GM19372 (cell line): Measurements from ENCODE around the gene PIK3AP1.
"Not testable (repeated sequence)": the region's sequence is repeated elsewhere in the genome, so short reads cannot be mapped to it uniquely, and the experiment has no call there.

Experiments used
- ATAC-seq: cut with Tn5 transposase; IDR thresholded peaks from one replicate; pipeline ENCODE4 v1.9.1; 2021; ENCODE audit warnings: mild to moderate bottlenecking, low read depth, moderate library complexity; ENCODE audit not compliant: unreplicated experiment

The PIK3AP1 gene

DNA sequence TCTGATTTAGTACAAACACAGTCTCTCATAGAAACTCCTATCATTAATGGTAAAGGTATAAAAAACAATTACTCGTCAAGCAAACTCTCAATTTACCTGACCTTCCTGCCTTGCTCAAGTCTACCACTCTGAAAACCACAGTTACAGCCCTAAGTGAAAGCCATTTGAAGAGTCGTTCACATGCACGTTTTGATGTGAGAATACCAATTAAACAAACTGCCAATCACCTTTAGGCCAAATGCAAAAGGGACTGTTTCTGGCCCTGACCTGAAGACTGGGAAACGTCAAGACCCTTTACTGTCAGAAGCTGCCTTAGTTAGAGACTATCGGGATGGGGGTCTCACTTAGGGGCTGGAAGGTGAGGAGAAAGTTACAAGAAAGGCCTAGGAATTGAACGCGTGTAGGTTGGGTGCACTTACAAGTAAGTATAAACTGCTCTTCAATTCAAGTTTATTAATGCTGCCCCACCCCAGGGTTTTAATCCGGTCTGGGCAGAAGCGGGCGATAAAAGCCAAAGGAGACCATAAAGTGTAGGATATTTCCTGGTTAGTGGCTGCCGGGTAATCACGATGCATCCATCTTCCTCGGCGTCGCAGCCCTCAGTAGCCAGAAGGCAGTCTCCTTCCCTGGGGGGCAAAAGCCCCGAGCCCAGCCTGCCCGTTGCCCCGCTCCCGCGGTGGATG, 134.4 kb downstream of the PIK3AP1 start:
- no peak for ATAC-seq

DNA sequence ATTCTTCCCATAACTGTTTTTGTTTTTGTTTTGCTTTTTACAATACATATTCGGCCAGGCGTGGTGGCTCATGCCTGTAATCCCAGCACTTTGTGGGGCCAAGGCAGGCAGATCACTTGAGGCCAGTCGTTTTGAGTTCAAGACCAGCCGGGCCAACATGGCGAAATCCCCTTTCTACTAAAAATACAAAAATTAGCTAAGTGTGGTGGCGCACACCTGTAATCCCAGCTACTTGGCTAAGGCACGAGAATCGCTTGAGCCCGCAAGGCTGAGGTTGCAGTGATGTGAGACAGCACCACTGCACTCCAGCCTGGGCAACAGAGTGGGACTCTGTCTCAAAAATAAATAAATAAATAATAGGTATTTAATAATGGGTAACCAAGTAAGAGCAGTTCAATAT, 135.8 kb downstream of the PIK3AP1 start:
- no peak for ATAC-seq

DNA sequence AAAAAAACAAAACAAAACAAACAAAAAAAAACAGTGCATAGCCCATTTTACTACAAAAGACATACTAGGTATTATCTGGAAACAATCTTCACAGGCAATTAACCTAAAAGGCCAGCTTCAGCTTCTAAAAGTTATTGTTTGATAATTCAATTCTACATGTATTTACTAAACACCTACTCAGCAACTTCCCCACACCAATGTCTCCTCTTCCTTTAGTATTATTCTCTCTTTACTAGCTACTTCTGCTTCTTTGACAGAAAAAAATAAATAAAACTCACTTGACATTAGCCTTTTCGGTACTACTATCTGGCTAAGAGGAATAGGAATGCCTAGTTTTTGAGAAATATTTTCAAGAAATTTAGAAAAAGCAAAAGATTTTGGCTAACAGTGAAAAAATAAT, 136.3 kb downstream of the PIK3AP1 start:
- ATAC-seq: no peak

DNA sequence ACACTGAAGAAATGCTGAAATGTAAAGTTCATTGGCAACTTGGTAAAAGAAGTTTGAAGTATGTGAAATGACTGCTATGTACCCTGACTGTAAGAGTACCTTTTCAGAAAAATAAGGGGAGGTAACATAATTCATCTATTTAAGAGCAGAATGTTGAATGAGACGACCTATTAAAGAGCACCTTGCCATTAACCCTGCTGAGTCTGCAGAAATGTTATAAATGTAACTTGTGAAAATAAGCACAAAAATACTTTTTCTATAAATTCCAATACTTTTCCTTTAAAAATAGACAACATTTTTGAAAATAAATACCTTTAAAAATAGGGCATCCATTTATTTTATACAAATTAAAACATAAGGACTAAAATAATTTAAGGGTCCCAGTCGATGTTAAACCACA, 141.2 kb downstream of the PIK3AP1 start:
- no peak for ATAC-seq

DNA sequence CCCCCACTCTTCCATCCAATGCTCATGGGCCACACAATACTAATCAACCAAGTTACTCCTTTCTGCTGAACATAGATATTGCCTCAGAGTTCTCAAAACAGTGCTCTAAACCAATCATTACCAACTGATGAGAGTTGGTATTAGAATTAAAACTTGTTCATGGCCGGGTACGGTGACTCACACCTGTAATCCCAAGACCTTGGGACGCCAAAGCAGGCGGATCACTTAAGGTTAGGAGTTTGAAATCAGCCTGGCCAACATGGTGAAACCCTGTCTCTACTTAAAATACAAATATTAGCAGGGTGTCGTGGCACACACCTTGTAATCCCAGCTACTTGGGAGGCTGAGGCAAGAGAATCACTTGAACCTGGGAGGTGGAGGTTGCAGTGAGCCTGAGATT, 141.7 kb downstream of the PIK3AP1 start:
- ATAC-seq: no peak

DNA sequence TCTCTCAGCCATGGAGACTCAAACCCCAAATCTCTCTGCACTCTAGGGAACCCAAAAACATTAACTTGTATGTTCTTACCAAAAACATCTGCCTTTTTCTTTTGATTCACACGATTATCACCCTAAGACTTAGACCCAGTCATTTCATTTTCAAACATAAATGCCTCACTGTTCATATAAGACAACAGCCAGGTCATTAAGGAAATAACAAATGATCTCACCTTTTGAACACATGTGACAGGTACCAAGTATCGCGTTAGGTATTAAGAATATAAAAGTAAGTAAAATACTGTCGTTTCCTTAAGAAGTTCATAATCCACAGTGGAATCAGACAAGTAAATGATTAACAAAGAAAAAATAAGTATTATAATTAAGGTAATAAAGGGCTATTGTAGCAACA, 142.3 kb downstream of the PIK3AP1 start:
- ATAC-seq: no peak

DNA sequence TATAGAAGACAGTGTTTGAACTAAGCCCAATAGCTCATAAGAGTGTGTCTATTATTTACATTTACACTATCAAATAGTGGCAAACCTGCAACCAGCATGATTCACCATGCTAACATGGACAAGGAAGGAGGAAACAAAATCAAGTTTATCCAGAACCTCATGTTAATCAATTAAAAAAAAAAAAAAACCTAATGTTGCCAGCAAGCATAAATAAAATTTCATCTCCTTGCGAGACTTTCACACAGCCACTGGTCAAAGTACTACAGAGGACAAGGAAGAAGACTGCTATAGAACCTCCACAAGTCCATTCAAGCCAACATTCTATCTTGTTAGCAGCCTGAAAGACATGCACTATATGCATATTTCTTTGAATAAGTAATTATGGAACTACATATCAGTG, 143.2 kb downstream of the PIK3AP1 start:
- ATAC-seq: no peak

DNA sequence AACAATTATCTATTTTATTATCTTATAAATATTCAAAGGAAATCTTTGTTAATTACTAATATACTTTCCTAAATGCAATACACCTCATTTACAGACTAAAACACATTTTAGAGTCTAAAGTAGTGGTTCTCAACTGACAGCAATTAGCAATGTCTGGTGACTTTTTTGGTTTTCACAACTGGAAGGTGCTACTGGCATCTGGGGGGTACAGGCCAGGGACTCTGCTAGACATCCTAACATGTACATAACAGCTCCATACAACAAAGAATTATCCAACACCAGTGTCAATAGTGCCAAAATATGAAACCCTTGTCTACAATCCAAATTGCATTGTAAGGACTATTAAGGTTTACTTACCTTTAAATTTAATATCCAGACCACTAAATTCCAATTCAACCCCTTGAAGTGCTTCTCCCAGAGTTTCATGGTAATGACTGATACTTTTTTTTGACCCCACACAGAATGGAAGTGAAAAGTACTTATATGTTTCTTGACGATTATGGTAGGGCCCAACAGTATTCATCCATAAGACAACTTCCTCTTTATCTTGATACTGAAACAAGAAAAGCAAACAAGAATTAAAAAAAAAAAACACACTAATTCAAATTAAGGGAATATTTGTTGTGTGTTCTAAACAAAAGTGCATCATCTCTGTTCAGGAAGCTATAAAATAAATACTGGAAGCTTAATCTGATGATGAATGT, 143.9 kb downstream of the PIK3AP1 start:
- ATAC-seq: no peak

DNA sequence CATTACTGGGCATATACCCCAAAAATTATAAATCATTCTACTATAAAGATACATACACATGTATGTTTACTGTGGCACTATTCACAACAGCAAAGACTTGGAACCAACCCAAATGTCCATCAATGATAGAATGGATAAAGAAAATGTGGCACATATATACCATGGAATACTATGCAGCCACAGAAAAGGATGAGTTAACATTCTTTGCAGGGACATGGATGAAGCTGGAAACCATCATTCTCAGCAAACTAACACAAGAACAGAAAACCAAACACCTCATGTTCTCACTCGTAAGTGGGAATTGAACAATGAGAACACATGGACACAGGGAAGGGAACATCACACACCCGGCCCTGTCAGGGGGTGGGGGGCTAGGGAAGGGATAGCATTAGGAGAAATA, 145.8 kb downstream of the PIK3AP1 start:
- ATAC-seq: not testable (repeated sequence)

DNA sequence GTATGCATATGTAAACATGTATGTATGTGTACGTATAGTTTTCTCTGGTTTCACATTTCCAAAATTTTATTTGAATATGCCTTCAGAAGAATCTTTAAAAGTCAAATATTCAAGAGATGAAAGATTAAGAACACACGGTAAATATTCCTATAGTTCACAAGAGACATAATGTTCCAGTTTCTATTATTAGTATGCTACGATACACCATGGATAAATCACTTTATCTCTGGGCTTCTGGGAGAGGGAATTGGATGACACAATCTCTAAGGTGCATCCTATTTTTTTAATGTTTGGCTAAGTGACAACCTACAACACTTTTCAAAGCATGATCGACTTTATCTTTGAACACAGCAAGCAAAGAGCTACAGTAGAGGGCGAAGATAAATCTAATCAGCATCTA, 147.3 kb downstream of the PIK3AP1 start:
- no peak for ATAC-seq

DNA sequence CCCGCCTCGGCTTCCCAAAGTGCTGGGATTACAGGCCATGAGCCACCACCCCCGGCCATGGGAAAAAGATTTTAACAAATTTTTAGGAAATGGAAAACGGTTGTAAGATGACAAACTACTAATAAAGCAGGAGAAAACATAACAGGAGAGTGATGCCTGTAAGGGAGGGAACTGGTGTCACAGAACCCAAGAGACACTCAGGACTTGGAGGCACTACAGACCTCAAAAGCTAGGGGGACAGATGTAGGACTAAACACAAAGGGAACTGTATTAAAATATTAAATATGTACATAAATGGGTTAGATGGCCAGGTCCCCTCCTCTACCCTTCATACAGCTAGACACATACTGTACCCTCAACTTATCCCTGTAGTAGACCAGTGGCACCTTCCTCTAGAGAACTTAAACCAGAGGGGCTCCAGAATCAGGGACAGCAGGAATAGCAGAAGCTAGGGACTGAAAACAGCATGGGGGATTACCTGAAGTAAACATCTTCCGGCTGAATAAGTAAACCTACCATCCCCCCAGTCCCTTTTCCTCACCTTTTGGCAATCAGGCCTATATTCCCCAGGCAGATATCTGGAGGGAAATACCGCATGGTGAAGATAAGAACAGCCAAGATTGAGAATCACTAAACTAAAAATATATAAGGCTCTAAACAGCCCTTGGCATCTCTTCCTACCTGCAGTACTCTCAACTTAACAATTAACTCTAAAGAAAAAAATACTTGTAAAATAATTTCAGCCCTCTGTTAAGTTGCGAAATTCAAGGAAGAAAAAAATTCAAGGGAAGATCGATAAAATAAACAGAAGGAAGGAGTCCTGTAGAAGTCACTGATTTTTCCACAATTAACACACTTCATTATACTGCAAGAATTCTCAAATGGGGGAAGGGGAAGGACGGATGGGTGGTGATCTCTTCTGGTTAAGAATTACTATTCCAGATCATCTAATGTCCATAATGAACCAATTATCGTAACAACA, 149.0 kb downstream of the PIK3AP1 start:
- ATAC-seq: no peak

DNA sequence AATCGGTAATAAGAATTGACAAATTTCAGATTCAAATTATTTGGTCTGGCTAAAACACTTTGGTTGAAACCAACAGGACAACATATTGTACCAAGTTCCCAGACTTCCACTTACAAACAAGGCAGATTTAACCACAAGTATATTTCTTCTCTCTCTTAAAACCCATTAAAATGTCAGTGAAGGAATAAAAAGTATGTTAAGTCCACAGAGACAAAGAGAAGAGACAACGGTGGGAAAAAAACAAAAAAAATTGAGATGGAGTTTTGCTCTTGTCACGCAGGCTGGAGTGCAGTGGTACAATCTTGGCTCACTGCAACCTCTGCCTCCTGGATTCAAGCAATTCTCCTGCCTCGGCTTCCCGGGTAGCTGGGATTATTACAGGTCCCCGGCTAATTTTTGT, 149.8 kb downstream of the PIK3AP1 start:
- no peak for ATAC-seq

DNA sequence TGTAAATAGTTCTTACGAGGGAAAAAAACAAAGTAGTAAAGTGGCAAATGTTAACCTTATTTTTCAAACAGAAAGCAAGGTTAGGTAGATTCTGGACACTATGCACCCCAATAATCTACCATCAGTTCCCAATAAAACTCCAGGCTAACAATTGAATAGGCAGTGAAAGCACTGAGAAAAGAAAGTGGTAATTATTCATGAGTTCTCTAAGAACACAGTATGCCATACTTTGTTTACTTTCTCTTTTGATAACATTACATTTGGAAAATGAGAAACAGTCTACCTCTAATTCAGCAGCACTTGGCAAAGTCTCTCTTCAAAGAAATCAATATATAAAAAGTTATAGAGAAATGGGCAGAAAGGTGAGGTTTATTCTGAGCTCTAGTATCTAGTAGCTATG, 151.9 kb downstream of the PIK3AP1 start:
- no peak for ATAC-seq

DNA sequence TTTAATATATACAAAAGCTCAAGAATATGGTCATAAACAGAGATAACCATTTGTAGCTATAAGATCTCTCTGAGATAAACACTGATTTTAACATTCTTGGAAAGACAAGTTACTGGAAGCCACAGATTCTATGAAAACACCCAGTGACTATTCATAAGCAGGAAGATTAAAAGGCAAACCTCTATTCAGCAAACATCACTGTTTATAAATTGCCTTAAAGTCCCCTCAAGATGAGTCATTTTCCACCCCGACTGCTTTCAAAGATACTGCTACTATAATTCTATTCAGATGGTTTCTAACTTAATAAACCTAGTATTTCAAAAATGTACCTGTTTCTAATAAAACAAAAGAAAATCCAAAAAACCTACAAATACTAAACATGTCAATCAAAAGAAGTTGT, 154.5 kb downstream of the PIK3AP1 start:
- ATAC-seq: no peak

DNA sequence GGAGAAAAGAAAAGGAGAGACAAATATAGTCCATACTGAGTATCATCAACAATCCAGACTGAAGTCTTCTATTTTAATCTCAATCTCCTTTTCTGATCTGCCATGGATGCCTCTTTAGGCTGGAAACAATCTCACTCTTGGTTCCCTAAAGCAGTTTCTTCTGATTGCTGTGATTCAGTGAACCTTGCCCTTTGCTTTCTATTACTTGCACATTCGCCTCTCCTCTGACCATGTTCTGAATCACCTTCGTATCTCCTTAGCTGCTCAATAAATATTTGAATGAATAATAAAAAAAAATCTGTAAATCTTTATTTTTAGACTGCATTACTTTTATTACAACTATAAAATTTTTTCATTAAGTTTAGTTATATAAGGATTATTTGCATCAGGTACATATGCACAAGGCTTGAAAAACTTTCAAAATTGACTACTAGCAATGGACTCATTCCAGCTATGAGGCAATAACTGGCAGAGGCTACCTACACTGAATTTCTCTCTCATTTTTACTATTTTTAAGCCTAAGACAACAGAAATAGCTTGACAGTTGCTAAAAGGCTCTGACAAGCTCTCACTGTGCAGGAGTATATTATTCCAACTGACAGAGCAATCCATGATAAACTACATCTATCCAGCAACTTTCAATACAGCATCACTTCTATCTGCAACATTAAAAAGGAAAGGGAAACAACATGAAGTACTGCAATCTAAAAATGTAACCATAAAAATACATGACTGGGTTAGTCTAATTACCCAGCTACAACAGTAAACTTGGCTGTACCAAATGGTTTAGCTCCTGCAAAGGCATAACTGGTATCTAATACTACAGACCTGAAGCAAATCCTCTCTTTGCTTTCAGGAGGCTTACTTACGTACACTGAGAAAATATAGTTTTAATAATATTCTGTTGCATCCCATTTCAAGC, 159.1 kb downstream of the PIK3AP1 start:
- ATAC-seq: no peak

DNA sequence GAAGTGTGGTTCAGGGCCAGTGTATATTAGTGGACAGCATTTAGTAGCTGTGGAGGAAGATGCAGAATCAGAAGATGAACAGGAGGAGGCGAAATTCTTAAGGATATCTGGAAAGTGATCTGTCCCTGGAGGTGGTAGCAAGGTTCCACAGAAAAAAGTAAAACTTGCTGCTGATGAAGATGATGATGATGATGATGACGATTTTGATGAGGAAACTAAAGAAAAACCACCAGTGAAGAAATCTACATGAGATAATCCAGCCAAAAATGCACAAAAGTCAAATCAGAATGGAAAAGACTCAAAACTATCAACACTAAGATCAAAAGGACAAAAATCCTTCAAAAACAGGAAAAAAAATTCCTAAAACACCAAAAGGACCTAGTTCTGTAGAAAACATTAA, 159.8 kb downstream of the PIK3AP1 start:
- no peak for ATAC-seq

DNA sequence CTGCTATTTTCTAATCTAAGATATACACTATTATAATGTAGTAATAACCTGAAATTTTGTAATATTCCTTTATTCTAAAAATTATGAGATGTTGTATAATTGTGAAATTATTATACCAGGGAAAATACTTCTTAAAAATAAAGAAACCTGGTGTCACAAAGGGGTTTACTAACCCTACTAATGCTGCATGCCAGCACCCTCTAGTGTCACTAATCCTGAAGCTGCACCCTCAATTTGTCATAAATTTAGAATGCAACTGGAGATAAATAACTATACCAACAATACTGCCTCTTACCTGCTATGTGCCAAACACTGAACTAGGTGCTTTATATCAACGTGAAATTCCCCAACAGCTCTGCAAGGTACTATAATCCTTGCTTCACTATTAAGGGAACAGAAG, 164.3 kb downstream of the PIK3AP1 start:
- no peak for ATAC-seq

DNA sequence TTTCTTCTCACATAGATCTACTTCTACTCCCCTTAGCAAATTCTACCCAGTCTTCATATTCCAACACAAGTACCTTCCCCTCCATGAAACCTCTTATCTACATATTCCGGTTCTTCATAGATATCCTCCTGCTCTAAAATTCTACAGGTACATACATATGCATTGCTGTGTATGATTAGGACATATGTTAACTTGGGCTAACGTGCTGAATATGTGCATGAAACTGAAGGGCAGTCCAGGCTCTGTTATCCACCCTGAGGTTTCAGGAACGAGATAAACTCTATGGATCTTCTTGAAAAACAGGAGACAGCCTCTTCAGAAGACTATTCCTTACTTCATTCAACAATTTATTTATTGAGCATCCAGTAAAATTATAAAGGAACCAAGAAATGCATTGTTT, 165.0 kb downstream of the PIK3AP1 start:
- ATAC-seq: no peak

DNA sequence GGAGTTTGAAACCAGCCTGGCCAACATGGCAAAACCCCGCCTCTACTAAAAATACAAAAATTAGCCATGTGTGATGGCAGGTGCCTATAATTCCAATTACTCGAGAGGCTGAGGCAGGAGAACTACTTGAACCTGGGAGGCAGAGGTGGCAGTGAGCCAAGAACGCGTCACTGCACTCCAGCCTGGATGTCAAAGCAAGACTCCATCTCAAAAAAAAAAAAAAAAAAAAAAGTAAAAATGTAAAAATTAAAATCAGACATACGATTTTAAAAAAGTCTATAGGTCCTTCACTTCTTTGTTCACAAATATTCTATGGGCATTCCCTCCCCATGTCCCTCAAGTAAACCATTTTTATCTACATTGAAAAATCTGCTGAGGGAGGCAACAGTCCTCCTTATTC, 171.7 kb downstream of the PIK3AP1 start:
- ATAC-seq: no peak

DNA sequence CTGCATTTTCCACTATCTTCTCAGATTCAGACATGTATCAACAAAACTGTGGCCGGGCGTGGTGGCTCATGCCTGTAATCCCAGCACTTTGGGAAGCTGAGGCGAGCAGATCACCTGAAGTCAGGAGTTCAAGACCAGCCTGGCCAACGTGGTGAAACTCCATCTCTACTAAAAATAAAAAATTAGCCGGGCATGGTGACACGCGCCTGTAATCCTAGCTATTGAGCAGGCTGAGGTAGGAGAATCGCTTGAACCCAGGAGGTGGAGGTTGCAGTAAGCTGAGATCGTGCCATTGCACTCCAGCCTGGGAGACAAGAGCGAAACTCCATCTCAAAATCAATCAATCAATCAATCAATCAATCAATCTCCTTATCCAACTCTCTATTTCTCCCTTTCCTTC, 174.8 kb downstream of the PIK3AP1 start:
- ATAC-seq: not testable (repeated sequence)
